HL-60 (cell line): ENCODE data around the gene ARID1B.

Source experiments
- POLR2AphosphoS5 ChIP-seq: IDR thresholded peaks from 2 replicates; pipeline ENCODE4 v1.6.1; 2012; ENCODE audit warnings: low read depth
- TF ChIP-seq, protein P1 (sequence below): IDR thresholded peaks from one replicate; pipeline ENCODE4 v1.5.1; 2011; ENCODE audit warnings: low read length, control low read depth, inconsistent platforms; ENCODE audit not compliant: insufficient read depth

DNA sequence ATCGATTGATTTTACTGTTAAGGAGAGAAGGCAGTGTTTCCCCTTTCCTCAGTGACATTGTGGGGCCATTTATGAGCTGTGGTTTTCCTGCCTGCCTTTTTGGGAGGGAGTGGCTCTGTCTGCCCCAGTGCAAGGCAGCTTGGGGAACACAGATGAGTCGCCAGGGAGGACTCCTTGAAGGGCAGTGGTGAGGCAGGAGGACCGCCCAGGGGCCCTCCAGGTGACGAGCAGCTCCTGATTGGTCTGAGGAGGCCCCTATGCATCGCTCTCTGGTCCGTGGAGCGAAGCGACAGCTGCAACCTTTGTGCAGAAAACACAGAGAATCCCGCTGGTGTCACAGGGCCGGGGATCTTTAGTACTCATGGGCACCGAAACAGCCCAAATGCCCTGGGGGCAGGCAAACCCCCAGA is 445.8 kb downstream of the ARID1B start:
- TF ChIP-seq, protein P1, sequence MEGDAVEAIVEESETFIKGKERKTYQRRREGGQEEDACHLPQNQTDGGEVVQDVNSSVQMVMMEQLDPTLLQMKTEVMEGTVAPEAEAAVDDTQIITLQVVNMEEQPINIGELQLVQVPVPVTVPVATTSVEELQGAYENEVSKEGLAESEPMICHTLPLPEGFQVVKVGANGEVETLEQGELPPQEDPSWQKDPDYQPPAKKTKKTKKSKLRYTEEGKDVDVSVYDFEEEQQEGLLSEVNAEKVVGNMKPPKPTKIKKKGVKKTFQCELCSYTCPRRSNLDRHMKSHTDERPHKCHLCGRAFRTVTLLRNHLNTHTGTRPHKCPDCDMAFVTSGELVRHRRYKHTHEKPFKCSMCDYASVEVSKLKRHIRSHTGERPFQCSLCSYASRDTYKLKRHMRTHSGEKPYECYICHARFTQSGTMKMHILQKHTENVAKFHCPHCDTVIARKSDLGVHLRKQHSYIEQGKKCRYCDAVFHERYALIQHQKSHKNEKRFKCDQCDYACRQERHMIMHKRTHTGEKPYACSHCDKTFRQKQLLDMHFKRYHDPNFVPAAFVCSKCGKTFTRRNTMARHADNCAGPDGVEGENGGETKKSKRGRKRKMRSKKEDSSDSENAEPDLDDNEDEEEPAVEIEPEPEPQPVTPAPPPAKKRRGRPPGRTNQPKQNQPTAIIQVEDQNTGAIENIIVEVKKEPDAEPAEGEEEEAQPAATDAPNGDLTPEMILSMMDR: no peak
- no peak for TF ChIP-seq POLR2AphosphoS5
